NCI-H82 treated with DMSO at 0.1 percent for 48 hours (cell line): Measurements from ENCODE around the gene COL4A3.

Experiments used
- DNase-seq: peaks from one replicate; lab custom pipeline; 2025; ENCODE audit not compliant: unreplicated experiment; lab: John Stamatoyannopoulos, UW

COL4A3 gene

GRCh38 chr2:227163998-227164762 lies at the start of gene COL4A3, which contains the start of gene COL4A4:
COL4A3 (plus strand) TSS chr2:227164624; CDS start chr2:227164727, 103 bp downstream.
COL4A4 (minus strand) TSS chr2:227164205; CDS start chr2:227147483, 16,722 bp downstream.
- DNase-seq: no peak

- DNase-seq: no peak
Measured at GRCh38 chr2:227115761-227116160, 48.7 kb upstream of the COL4A3 start.

- no peak for DNase-seq
Measured at GRCh38 chr2:227117027-227117426, 47.4 kb upstream of the COL4A3 start.

- no peak for DNase-seq
Measured at GRCh38 chr2:227117852-227118251, 46.6 kb upstream of the COL4A3 start.

- DNase-seq: no peak
Measured at GRCh38 chr2:227118353-227118752, 46.1 kb upstream of the COL4A3 start.

GRCh38 chr2:227123697-227124096 lies 40.7 kb upstream of the COL4A3 start:
- no peak for DNase-seq

GRCh38 chr2:227124811-227125210 lies 39.6 kb upstream of the COL4A3 start:
- DNase-seq: no peak

- no peak for DNase-seq
Measured at GRCh38 chr2:227125506-227125905, 38.9 kb upstream of the COL4A3 start.

- no peak for DNase-seq
Measured at GRCh38 chr2:227127201-227127600, 37.2 kb upstream of the COL4A3 start.

- DNase-seq: no peak
Measured at GRCh38 chr2:227130636-227131035, 33.8 kb upstream of the COL4A3 start.

GRCh38 chr2:227132986-227133385 lies 31.4 kb upstream of the COL4A3 start:
- no peak for DNase-seq

GRCh38 chr2:227134591-227134990 lies 29.8 kb upstream of the COL4A3 start:
- DNase-seq: no peak

GRCh38 chr2:227141301-227141700 lies 23.1 kb upstream of the COL4A3 start:
- no peak for DNase-seq

- no peak for DNase-seq
Measured at GRCh38 chr2:227143895-227144294, 20.5 kb upstream of the COL4A3 start.

GRCh38 chr2:227146456-227146855 lies 18.0 kb upstream of the COL4A3 start:
- no peak for DNase-seq

GRCh38 chr2:227147023-227147422 lies 17.4 kb upstream of the COL4A3 start:
- no peak for DNase-seq

GRCh38 chr2:227148106-227148505 lies 16.3 kb upstream of the COL4A3 start:
- DNase-seq: no peak

GRCh38 chr2:227150222-227150936 lies 14.0 kb upstream of the COL4A3 start:
- no peak for DNase-seq

GRCh38 chr2:227152093-227152766 lies 12.2 kb upstream of the COL4A3 start:
- no peak for DNase-seq

- no peak for DNase-seq
Measured at GRCh38 chr2:227153307-227153706, 11.1 kb upstream of the COL4A3 start.

GRCh38 chr2:227153758-227154486 lies 10.5 kb upstream of the COL4A3 start:
- no peak for DNase-seq
